SK-N-SH (cell line): ENCODE results near the gene SEMA3F.

Experiments
- ELF1 ChIP-seq: IDR thresholded peaks from 2 replicates; pipeline ENCODE4 v1.4.0; 2012
- EP300 ChIP-seq, 2 experiments: IDR thresholded peaks; 2 replicates each; pipeline versions ENCODE4 v1.4.0 to v1.6.1; 2012; ENCODE audit warnings: borderline replicate concordance in 1 of 2, low read depth in 1 of 2, low read length in 1 of 2
- FOSL2 ChIP-seq: IDR thresholded peaks from 2 replicates; pipeline ENCODE4 v1.4.0; 2012; ENCODE audit warnings: low read depth, mild to moderate bottlenecking, moderate library complexity, borderline replicate concordance
- GABPA ChIP-seq: IDR thresholded peaks from 2 replicates; pipeline ENCODE4 v1.4.0; 2012; ENCODE audit warnings: low read depth, mild to moderate bottlenecking
- MXI1 ChIP-seq: IDR thresholded peaks from 2 replicates; pipeline ENCODE4 v1.6.1; 2012; ENCODE audit warnings: mild to moderate bottlenecking, low read depth, low read length, improper control_type of control experiment
- NFIC ChIP-seq: IDR thresholded peaks from 2 replicates; pipeline ENCODE4 v1.4.0; 2012; ENCODE audit warnings: borderline replicate concordance
- POLR2AphosphoS5 ChIP-seq: IDR thresholded peaks from 2 replicates; pipeline ENCODE4 v1.6.1; 2012; ENCODE audit warnings: low read depth, low read length
- RAD21 ChIP-seq: IDR thresholded peaks from 2 replicates; pipeline ENCODE4 v1.6.1; 2012; ENCODE audit warnings: mild to moderate bottlenecking, low read length
- RFX5 ChIP-seq: IDR thresholded peaks from 2 replicates; pipeline ENCODE4 v1.6.1; 2012; ENCODE audit warnings: mild to moderate bottlenecking, improper control_type of control experiment, low read length
- SMC3 ChIP-seq: IDR thresholded peaks from 2 replicates; pipeline ENCODE4 v1.6.1; 2012; ENCODE audit warnings: low read depth, low read length, improper control_type of control experiment
- YY1 ChIP-seq: IDR thresholded peaks from 2 replicates; pipeline ENCODE4 v1.4.0; 2012; ENCODE audit warnings: low read depth, mild to moderate bottlenecking
- TF ChIP-seq, protein P1 (sequence below): fragments of 200-600 bp; sonication (generic); IDR thresholded peaks from 2 replicates; pipeline ENCODE4 v1.6.1; 2017; ENCODE audit warnings: antibody characterized with exemption, mild to moderate bottlenecking, moderate library complexity
- TF ChIP-seq, protein P2 (sequence below): IDR thresholded peaks from 2 replicates; pipeline ENCODE4; 2012
- TF ChIP-seq, protein P3 (sequence below): IDR thresholded peaks from 2 replicates; pipeline ENCODE4 v1.6.1; 2012; ENCODE audit warnings: mild to moderate bottlenecking, low read depth, low read length, moderate library complexity

DNA sequence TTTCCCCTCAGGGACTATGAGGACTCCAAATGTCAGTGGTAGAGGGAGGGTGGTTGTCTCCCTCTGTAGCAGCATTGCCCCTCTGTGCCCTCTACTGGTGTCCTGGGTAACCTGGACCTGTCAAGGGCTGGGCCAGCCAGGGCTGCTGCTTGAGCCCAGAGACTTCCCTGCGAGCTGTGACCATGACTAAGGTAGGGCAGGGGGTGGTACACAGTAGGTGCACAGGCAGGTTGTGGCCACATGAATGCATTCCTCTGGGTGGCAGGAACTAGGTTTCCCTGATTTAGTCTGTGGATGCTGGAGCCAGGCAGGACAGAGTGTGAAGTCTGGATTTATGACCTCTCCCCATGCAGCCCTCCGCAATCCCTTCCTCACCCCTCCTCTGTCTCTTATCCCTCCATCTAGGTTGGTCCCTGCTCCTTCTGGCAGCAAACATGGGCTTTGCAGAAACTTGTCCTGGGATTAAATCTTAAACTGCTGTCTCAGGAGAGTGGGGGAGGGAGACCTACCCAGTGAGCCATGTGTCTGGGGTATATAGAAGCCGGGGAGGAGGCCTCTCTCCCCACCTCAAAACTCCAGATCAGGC lies 8.7 kb upstream of the SEMA3F start:
- TF ChIP-seq, protein P1, sequence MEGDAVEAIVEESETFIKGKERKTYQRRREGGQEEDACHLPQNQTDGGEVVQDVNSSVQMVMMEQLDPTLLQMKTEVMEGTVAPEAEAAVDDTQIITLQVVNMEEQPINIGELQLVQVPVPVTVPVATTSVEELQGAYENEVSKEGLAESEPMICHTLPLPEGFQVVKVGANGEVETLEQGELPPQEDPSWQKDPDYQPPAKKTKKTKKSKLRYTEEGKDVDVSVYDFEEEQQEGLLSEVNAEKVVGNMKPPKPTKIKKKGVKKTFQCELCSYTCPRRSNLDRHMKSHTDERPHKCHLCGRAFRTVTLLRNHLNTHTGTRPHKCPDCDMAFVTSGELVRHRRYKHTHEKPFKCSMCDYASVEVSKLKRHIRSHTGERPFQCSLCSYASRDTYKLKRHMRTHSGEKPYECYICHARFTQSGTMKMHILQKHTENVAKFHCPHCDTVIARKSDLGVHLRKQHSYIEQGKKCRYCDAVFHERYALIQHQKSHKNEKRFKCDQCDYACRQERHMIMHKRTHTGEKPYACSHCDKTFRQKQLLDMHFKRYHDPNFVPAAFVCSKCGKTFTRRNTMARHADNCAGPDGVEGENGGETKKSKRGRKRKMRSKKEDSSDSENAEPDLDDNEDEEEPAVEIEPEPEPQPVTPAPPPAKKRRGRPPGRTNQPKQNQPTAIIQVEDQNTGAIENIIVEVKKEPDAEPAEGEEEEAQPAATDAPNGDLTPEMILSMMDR, result peak; percentile 20; the same call in 1 of the 2 replicates
- TF ChIP-seq POLR2AphosphoS5 (no peak), FOSL2 (no peak), YY1 (no peak), ELF1 (no peak), RAD21 (peak; percentile 29; the same call in 1 of the 2 replicates), SMC3 (no peak; the same call in 1 of the 2 replicates), EP300 (IDR thresholded peaks at IDR 0.05; ENCODE audit: borderline replicate concordance in 1 of 2, low read depth in 1 of 2, low read length in 1 of 2) (no peak), GABPA (no peak), MXI1 (no peak), NFIC (no peak), RFX5 (no peak)
- TF ChIP-seq, protein P2, sequence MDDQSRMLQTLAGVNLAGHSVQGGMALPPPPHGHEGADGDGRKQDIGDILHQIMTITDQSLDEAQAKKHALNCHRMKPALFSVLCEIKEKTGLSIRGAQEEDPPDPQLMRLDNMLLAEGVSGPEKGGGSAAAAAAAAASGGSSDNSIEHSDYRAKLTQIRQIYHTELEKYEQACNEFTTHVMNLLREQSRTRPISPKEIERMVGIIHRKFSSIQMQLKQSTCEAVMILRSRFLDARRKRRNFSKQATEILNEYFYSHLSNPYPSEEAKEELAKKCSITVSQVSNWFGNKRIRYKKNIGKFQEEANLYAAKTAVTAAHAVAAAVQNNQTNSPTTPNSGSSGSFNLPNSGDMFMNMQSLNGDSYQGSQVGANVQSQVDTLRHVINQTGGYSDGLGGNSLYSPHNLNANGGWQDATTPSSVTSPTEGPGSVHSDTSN, result no peak
- TF ChIP-seq, protein P3, sequence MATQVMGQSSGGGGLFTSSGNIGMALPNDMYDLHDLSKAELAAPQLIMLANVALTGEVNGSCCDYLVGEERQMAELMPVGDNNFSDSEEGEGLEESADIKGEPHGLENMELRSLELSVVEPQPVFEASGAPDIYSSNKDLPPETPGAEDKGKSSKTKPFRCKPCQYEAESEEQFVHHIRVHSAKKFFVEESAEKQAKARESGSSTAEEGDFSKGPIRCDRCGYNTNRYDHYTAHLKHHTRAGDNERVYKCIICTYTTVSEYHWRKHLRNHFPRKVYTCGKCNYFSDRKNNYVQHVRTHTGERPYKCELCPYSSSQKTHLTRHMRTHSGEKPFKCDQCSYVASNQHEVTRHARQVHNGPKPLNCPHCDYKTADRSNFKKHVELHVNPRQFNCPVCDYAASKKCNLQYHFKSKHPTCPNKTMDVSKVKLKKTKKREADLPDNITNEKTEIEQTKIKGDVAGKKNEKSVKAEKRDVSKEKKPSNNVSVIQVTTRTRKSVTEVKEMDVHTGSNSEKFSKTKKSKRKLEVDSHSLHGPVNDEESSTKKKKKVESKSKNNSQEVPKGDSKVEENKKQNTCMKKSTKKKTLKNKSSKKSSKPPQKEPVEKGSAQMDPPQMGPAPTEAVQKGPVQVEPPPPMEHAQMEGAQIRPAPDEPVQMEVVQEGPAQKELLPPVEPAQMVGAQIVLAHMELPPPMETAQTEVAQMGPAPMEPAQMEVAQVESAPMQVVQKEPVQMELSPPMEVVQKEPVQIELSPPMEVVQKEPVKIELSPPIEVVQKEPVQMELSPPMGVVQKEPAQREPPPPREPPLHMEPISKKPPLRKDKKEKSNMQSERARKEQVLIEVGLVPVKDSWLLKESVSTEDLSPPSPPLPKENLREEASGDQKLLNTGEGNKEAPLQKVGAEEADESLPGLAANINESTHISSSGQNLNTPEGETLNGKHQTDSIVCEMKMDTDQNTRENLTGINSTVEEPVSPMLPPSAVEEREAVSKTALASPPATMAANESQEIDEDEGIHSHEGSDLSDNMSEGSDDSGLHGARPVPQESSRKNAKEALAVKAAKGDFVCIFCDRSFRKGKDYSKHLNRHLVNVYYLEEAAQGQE, result no peak
